GM23338 (cell line): ENCODE measurements around the gene CPNE8. TPM values are rescaled to one million over a fixed set of nuclear protein-coding genes. Genes with fewer than 3 reads are reported as not detected.

Experiments
- ATAC-seq: fragments of 200-7000 bp; cut with Tn5 transposase; 3 replicates; pipeline ENCODE4 v1.9.1; 2020
- DNase-seq: peaks from one replicate; pipeline ENCODE4 v3.0.0-alpha.2; 2015; ENCODE audit warnings: low spot score
- H2AFZ ChIP-seq: fragments of 200-600 bp; sonication (generic); 2 replicates; pipeline ENCODE4 v1.8.0; 2016; ENCODE audit warnings: antibody characterized with exemption, mild to moderate bottlenecking, moderate library complexity
- H3F3A ChIP-seq: fragments of 200-600 bp; sonication (generic); replicated peaks from 2 replicates; pipeline ENCODE4 v1.8.0; 2017; ENCODE audit warnings: antibody characterized with exemption, mixed run types, low read depth
- H3K27ac ChIP-seq: fragments of 200-600 bp; sonication (generic); 2 replicates; pipeline ENCODE4 v1.6.1; 2016; ENCODE audit warnings: low read depth
- H3K27me3 ChIP-seq: fragments of 200-600 bp; sonication (generic); 2 replicates; pipeline ENCODE4 v1.8.0; 2016; ENCODE audit warnings: mild to moderate bottlenecking, mixed run types, moderate library complexity; ENCODE audit not compliant: insufficient read depth
- H3K36me3 ChIP-seq: fragments of 200-600 bp; sonication (generic); 2 replicates; pipeline ENCODE4 v1.8.0; 2016; ENCODE audit warnings: mild to moderate bottlenecking; ENCODE audit not compliant: insufficient read depth
- H3K4me1 ChIP-seq: fragments of 200-600 bp; sonication (generic); 2 replicates; pipeline ENCODE4 v1.8.0; 2016; ENCODE audit warnings: mild to moderate bottlenecking, moderate library complexity; ENCODE audit not compliant: insufficient read depth
- H3K4me2 ChIP-seq: fragments of 200-600 bp; sonication (generic); 2 replicates; pipeline ENCODE4 v1.7.1; 2017; ENCODE audit warnings: mixed run types
- H3K4me3 ChIP-seq: fragments of 200-600 bp; sonication (generic); 2 replicates; pipeline ENCODE4 v1.6.1; 2016; ENCODE audit warnings: mixed run types
- H3K79me2 ChIP-seq: fragments of 200-600 bp; sonication (generic); replicated peaks from 2 replicates; pipeline ENCODE4 v1.8.0; 2017; ENCODE audit warnings: mild to moderate bottlenecking; ENCODE audit not compliant: insufficient read depth
- H3K9me2 ChIP-seq: fragments of 200-600 bp; sonication (generic); 2 replicates; pipeline ENCODE4 v1.8.0; 2017; ENCODE audit not compliant: insufficient read depth
- H4K20me1 ChIP-seq: fragments of 200-600 bp; sonication (generic); replicated peaks from 2 replicates; pipeline ENCODE4 v1.8.0; 2017; ENCODE audit warnings: mild to moderate bottlenecking; ENCODE audit not compliant: insufficient read depth
- H3K27ac Mint-ChIP-seq: 2 replicates; pipeline ENCODE4 v1.8.0; 2020; ENCODE audit warnings: inconsistent platforms, mild to moderate bottlenecking, moderate library complexity, mixed read lengths
- H3K27me3 Mint-ChIP-seq: 3 replicates; pipeline ENCODE4 v1.8.0; 2022; ENCODE audit warnings: low read depth, mild to moderate bottlenecking, moderate library complexity, mixed read lengths, inconsistent platforms; ENCODE audit not compliant: insufficient read depth, poor library complexity
- H3K36me3 Mint-ChIP-seq: 3 replicates; pipeline ENCODE4 v1.8.0; 2021; ENCODE audit warnings: low read depth, mild to moderate bottlenecking, inconsistent platforms, moderate library complexity, mixed read lengths
- H3K4me1 Mint-ChIP-seq: 3 replicates; pipeline ENCODE4 v1.8.0; 2020; ENCODE audit warnings: mild to moderate bottlenecking, inconsistent platforms, mixed read lengths
- H3K4me3 Mint-ChIP-seq: 3 replicates; pipeline ENCODE4 v1.8.0; 2021; ENCODE audit warnings: moderate library complexity, mild to moderate bottlenecking, inconsistent platforms, mixed read lengths
- H3K9me3 Mint-ChIP-seq: 3 replicates; pipeline ENCODE4 v1.8.0; 2020; ENCODE audit warnings: moderate library complexity, mild to moderate bottlenecking, inconsistent platforms, mixed read lengths
- CREB1 ChIP-seq: fragments of 250-450 bp; sonication (Bioruptor Pico); IDR thresholded peaks from 2 replicates; pipeline ENCODE4 v1.5.0; 2020; ENCODE audit warnings: low read depth, mild to moderate bottlenecking, moderate library complexity
- EZH2phosphoT487 ChIP-seq: fragments of 200-600 bp; sonication (generic); IDR thresholded peaks from one replicate; pipeline ENCODE4 v1.8.1; 2018; ENCODE audit warnings: antibody characterized with exemption; ENCODE audit not compliant: unreplicated experiment
- JUNB ChIP-seq: IDR thresholded peaks from one replicate; pipeline ENCODE4 v1.6.1; 2016; ENCODE audit warnings: antibody characterized with exemption; ENCODE audit not compliant: unreplicated experiment
- STAT1 ChIP-seq: IDR thresholded peaks from one replicate; pipeline ENCODE4 v1.6.1; 2016; ENCODE audit warnings: antibody characterized with exemption; ENCODE audit not compliant: unreplicated experiment
- ZNF114 ChIP-seq: fragments of 250-450 bp; sonication (Bioruptor Pico); IDR thresholded peaks from 2 replicates; pipeline ENCODE4 v1.5.0; 2020; ENCODE audit warnings: mild to moderate bottlenecking, moderate library complexity
- ZNF331 ChIP-seq: fragments of 250-450 bp; sonication (Bioruptor Pico); IDR thresholded peaks from 2 replicates; pipeline ENCODE4 v1.5.0; 2020; ENCODE audit warnings: low read depth, mild to moderate bottlenecking, moderate library complexity
- polyA plus RNA-seq: library from polyadenylated mRNA; unstranded; fragments of >200 nt; fragmentation: Nextera tagmentation; extraction: Ambion mirVana; gene quantifications from 2 replicates; pipeline ENCODE4 v1.2.1, GENCODE V29; 2016
- total RNA-seq: library from RNA; depleted of rRNA; stranded (reverse); fragments of >200 nt; shearing (Covaris generic); gene quantifications from 2 replicates; pipeline ENCODE4 v1.2.3, GENCODE V29; 2014
- TF ChIP-seq, protein P1 (sequence below), 2 experiments: fragments of 200-600 bp in 1 of 2; sonication (generic) in 1 of 2; conservative IDR thresholded peaks; 2 replicates each; pipeline versions ENCODE4 v1.5.1 to v1.6.1; 2016 to 2017; ENCODE audit warnings: antibody characterized with exemption in 2 of 2, low read depth in 2 of 2, mild to moderate bottlenecking in 2 of 2, moderate library complexity in 1 of 2
- TF ChIP-seq, protein P2 (sequence below): IDR thresholded peaks from 2 replicates; pipeline ENCODE4 v1.6.1; 2016; ENCODE audit warnings: antibody characterized with exemption

The CPNE8 gene
- total and polyA plus RNA-seq, 2 experiments from 2014 or later: 8.7 to 10.1 TPM

- TF ChIP-seq, protein P1, sequence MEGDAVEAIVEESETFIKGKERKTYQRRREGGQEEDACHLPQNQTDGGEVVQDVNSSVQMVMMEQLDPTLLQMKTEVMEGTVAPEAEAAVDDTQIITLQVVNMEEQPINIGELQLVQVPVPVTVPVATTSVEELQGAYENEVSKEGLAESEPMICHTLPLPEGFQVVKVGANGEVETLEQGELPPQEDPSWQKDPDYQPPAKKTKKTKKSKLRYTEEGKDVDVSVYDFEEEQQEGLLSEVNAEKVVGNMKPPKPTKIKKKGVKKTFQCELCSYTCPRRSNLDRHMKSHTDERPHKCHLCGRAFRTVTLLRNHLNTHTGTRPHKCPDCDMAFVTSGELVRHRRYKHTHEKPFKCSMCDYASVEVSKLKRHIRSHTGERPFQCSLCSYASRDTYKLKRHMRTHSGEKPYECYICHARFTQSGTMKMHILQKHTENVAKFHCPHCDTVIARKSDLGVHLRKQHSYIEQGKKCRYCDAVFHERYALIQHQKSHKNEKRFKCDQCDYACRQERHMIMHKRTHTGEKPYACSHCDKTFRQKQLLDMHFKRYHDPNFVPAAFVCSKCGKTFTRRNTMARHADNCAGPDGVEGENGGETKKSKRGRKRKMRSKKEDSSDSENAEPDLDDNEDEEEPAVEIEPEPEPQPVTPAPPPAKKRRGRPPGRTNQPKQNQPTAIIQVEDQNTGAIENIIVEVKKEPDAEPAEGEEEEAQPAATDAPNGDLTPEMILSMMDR (conservative IDR thresholded peaks at IDR 0.05; ENCODE audit: low read depth in 2 of 2): no peak
- TF ChIP-seq, protein P2, sequence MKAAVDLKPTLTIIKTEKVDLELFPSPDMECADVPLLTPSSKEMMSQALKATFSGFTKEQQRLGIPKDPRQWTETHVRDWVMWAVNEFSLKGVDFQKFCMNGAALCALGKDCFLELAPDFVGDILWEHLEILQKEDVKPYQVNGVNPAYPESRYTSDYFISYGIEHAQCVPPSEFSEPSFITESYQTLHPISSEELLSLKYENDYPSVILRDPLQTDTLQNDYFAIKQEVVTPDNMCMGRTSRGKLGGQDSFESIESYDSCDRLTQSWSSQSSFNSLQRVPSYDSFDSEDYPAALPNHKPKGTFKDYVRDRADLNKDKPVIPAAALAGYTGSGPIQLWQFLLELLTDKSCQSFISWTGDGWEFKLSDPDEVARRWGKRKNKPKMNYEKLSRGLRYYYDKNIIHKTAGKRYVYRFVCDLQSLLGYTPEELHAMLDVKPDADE: no peak
- no peak for TF ChIP-seq CREB1 (CRISPR knock-in tag)
Measured at GRCh38 chr12:38949363-38949762, 44.0 kb upstream of the CPNE8 start (continued).

DNA sequence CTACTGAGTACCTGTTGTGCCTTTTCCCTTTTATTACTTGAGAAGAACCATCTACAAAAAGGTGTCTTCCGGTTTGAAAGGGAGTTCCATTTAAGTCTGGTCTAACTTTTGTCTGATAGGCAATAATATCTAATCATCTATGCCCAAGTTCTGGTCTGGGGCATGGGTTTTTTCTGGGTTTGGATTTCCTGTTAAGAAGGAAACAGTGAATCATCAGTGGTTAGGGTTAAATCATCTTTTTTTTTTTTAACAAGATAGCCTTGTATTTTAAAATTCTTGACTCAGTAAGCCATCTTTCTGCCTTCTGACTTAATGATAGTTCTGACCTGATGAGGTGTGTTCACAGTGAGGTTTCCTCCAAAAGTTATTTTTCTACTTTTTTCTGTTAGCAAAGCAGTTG lies 29.3 kb upstream of the CPNE8 start:
- ATAC-seq (no peak), DNase-seq (no peak)
- H3K27me3 Mint-ChIP-seq: peaks cover 3% of the 10 kb centered on the region
- H3K4me1 Mint-ChIP-seq: no peaks in the 10 kb centered on the region
- H3K4me3 Mint-ChIP-seq: no peak overlapping the region
- H3F3A ChIP-seq: no peaks in the 10 kb centered on the region
- no peaks in the 10 kb centered on the region for H4K20me1 ChIP-seq
- H3K9me3 Mint-ChIP-seq: peaks cover 19% of the 10 kb centered on the region
- H3K27ac Mint-ChIP-seq: no peak overlapping the region
- TF ChIP-seq CREB1 (CRISPR knock-in tag): no peak
- TF ChIP-seq JUNB: no peak
- TF ChIP-seq ZNF114 (CRISPR knock-in tag): no peak
- TF ChIP-seq, protein P2: no peak
- TF ChIP-seq STAT1: no peak
- TF ChIP-seq ZNF331 (CRISPR knock-in tag): no peak
- TF ChIP-seq EZH2phosphoT487: no peak
- H3K36me3 Mint-ChIP-seq: peaks cover 11% of the 10 kb centered on the region
- peaks cover 5% of the 10 kb centered on the region; the same call in 1 of the 2 replicates for H3K9me2 ChIP-seq
- no peaks in the 10 kb centered on the region for H3K36me3 ChIP-seq
- H3K4me1 ChIP-seq: no peaks in the 10 kb centered on the region
- no peak overlapping the region for H3K27ac ChIP-seq
- no peak overlapping the region for H3K4me3 ChIP-seq
- no peaks in the 10 kb centered on the region for H3K27me3 ChIP-seq
- no peak overlapping the region for H3K4me2 ChIP-seq
- H2AFZ ChIP-seq: no peak overlapping the region
- no peaks in the 10 kb centered on the region for H3K79me2 ChIP-seq

- Histone ChIP-seq H4K20me1 (no peaks in the 10 kb centered on the region), H3K79me2 (no peaks in the 10 kb centered on the region), H3K4me3 (no peak overlapping the region), H3K36me3 (no peaks in the 10 kb centered on the region), H2AFZ (no peak overlapping the region), H3K4me1 (no peaks in the 10 kb centered on the region), H3K27ac (no peak overlapping the region), H3K9me2 (peaks cover 5% of the 10 kb centered on the region; the same call in 1 of the 2 replicates), H3K4me2 (no peak overlapping the region), H3K27me3 (no peaks in the 10 kb centered on the region), H3F3A (no peaks in the 10 kb centered on the region)
- H3K36me3 Mint-ChIP-seq: peaks cover 11% of the 10 kb centered on the region
- H3K4me1 Mint-ChIP-seq: no peaks in the 10 kb centered on the region
- DNase-seq (peak; percentile 5), ATAC-seq (no peak)
- H3K27ac Mint-ChIP-seq: no peak overlapping the region
- no peak overlapping the region for H3K4me3 Mint-ChIP-seq
- peaks cover 19% of the 10 kb centered on the region for H3K9me3 Mint-ChIP-seq
- peaks cover 3% of the 10 kb centered on the region for H3K27me3 Mint-ChIP-seq
- TF ChIP-seq, protein P1 (conservative IDR thresholded peaks at IDR 0.05; ENCODE audit: low read depth in 2 of 2): no peak
Measured at GRCh38 chr12:38934078-38934584, 28.7 kb upstream of the CPNE8 start.
